Fibroblast of lung (primary cell): Measurements from ENCODE around the gene SMPD3. TPM values are rescaled to one million over a fixed set of nuclear protein-coding genes. Genes with fewer than 3 reads are reported as not detected.

Source experiments
- DNase-seq, 2 donors: peaks; one replicate each; pipeline versions ENCODE4 v3.0.0 to v3.0.0-alpha.2; 2010; ENCODE audit warnings: low read depth in 2 of 2
- H2AFZ ChIP-seq: 2 replicates; pipeline ENCODE4 v1.5.1; 2012; ENCODE audit warnings: low read length, control low read depth, inconsistent platforms
- H3K27ac ChIP-seq: 2 replicates; pipeline ENCODE4 v1.5.1; 2011; ENCODE audit warnings: low read length, control low read depth; ENCODE audit not compliant: insufficient read depth
- H3K27me3 ChIP-seq: 2 replicates; pipeline ENCODE4 v1.5.1; 2011; ENCODE audit warnings: mild to moderate bottlenecking, low read length; ENCODE audit not compliant: control insufficient read depth, insufficient read depth
- H3K36me3 ChIP-seq: 2 replicates; pipeline ENCODE4 v1.5.1; 2011; ENCODE audit warnings: low read length; ENCODE audit not compliant: control insufficient read depth, insufficient read depth
- H3K4me1 ChIP-seq: 2 replicates; pipeline ENCODE4 v1.5.1; 2011; ENCODE audit warnings: low read length; ENCODE audit not compliant: control insufficient read depth, insufficient read depth; ENCODE audit errors: extremely low read depth
- H3K4me2 ChIP-seq: 2 replicates; pipeline ENCODE4 v1.5.1; 2011; ENCODE audit warnings: low read length, control low read depth; ENCODE audit not compliant: insufficient read depth; ENCODE audit errors: extremely low read depth
- H3K4me3 ChIP-seq, 4 experiments: fragments of 200-600 bp in 1 of 4; sonication (generic) in 1 of 4; replicated peaks in 1 of 4; 2 replicates each; pipeline ENCODE4 v1.5.1; 2011 to 2016; ENCODE audit warnings: low read length in 4 of 4, low read depth in 3 of 4, mild to moderate bottlenecking in 3 of 4, control low read depth in 2 of 4, inconsistent platforms in 1 of 4, mixed read lengths in 1 of 4; ENCODE audit not compliant: insufficient read depth in 1 of 4; ENCODE audit errors: control extremely low read depth in 1 of 4
- H3K79me2 ChIP-seq: 2 replicates; pipeline ENCODE4 v1.5.1; 2012; ENCODE audit warnings: mild to moderate bottlenecking, low read length, inconsistent platforms; ENCODE audit not compliant: control insufficient read depth, insufficient read depth
- H3K9ac ChIP-seq: 2 replicates; pipeline ENCODE4 v1.5.1; 2011; ENCODE audit warnings: mild to moderate bottlenecking, low read length, control low read depth; ENCODE audit not compliant: insufficient read depth
- H3K9me3 ChIP-seq: 2 replicates; pipeline ENCODE4 v1.5.1; 2012; ENCODE audit warnings: low read depth, low read length; ENCODE audit not compliant: control insufficient read depth, insufficient read depth
- H4K20me1 ChIP-seq: 2 replicates; pipeline ENCODE4 v1.5.1; 2011; ENCODE audit warnings: low read length; ENCODE audit not compliant: control insufficient read depth, insufficient read depth; ENCODE audit errors: extremely low read depth
- CTCF ChIP-seq, 2 donors: IDR thresholded peaks in 1 of 2; conservative IDR thresholded peaks in 1 of 2; 1 replicate in 1 of 2; 2 replicates in 1 of 2; pipeline ENCODE4 v1.5.1; 2011 to 2012; ENCODE audit warnings: low read length in 2 of 2, control low read depth in 1 of 2, inconsistent platforms in 1 of 2, low read depth in 1 of 2, mild to moderate bottlenecking in 1 of 2
- EZH2 ChIP-seq: IDR thresholded peaks from 2 replicates; pipeline ENCODE4 v1.5.1; 2012; ENCODE audit warnings: low read length, control low read depth, mild to moderate bottlenecking; ENCODE audit errors: missing control alignments
- polyA plus RNA-seq, 2 donors: library from polyadenylated mRNA; depleted of rRNA in 1 of 2; stranded (reverse) in 1 of 2; unstranded in 1 of 2; fragments of >200 nt; gene quantifications; 2 replicates each; pipeline ENCODE4 v1.2.1, GENCODE V29; 2011 to 2012; ENCODE audit warnings: missing spikeins in 1 of 2
- total RNA-seq: library from RNA; depleted of rRNA; stranded (reverse); fragments of >200 nt; gene quantifications from 2 replicates; pipeline ENCODE4 v1.2.1, GENCODE V29; 2014

The SMPD3 gene
- total and polyA plus RNA-seq, 2 donors (not counting 1 experiment from before 2014, with no cell fraction given), result under 0.01 to 0.08 TPM

- Histone ChIP-seq H3K4me2 (no peak overlapping the region), H3K27ac (no peak overlapping the region)
These were observed 46.2 kb downstream of the SMPD3 start for GRCh38 chr16:68401871-68402747.

GRCh38 chr16:68400924-68401460 lies 47.3 kb downstream of the SMPD3 start:
- TF ChIP-seq CTCF (conservative IDR thresholded peaks at IDR 0.05 in 1 of 2, IDR thresholded peaks at IDR 0.05 in 1 of 2; ENCODE audit: low read depth in 1 of 2, low read length in 2 of 2), result no peak
- TF ChIP-seq EZH2, result no peak
- no peaks in the 10 kb centered on the region for H4K20me1 ChIP-seq
- no peak overlapping the region for H3K27ac ChIP-seq
- no peak overlapping the region for H3K4me3 ChIP-seq
- no peaks in the 10 kb centered on the region for H3K79me2 ChIP-seq
- no peaks in the 10 kb centered on the region for H3K9me3 ChIP-seq
- H3K27me3 ChIP-seq, result no peaks in the 10 kb centered on the region
- no peak for DNase-seq
- H3K4me2 ChIP-seq, result no peak overlapping the region
- H2AFZ ChIP-seq, result no peak overlapping the region
- H3K36me3 ChIP-seq, result no peaks in the 10 kb centered on the region
- H3K9ac ChIP-seq, result no peak overlapping the region
- no peaks in the 10 kb centered on the region for H3K4me1 ChIP-seq

More at GRCh38 chr16:68401871-68402747, 46.2 kb downstream of the SMPD3 start:
- no peak overlapping the region for H3K4me3 ChIP-seq
- H3K9me3 ChIP-seq, result no peaks in the 10 kb centered on the region
- no peak overlapping the region for H2AFZ ChIP-seq
- no peak overlapping the region for H3K9ac ChIP-seq
- DNase-seq, result peak; percentile 18 to 85
- TF ChIP-seq CTCF (conservative IDR thresholded peaks at IDR 0.05 in 1 of 2, IDR thresholded peaks at IDR 0.05 in 1 of 2; ENCODE audit: low read depth in 1 of 2, low read length in 2 of 2) (no peak), EZH2 (no peak)
- no peaks in the 10 kb centered on the region for H4K20me1 ChIP-seq
- H3K36me3 ChIP-seq, result no peaks in the 10 kb centered on the region
- H3K79me2 ChIP-seq, result no peaks in the 10 kb centered on the region
- H3K4me1 ChIP-seq, result no peaks in the 10 kb centered on the region
- no peaks in the 10 kb centered on the region for H3K27me3 ChIP-seq

- Histone ChIP-seq H3K79me2 (no peaks in the 10 kb centered on the region), H3K9me3 (no peaks in the 10 kb centered on the region), H3K4me2 (no peak overlapping the region), H3K4me3 (no peak overlapping the region), H2AFZ (no peak overlapping the region), H3K27ac (no peak overlapping the region), H3K4me1 (no peaks in the 10 kb centered on the region), H4K20me1 (no peaks in the 10 kb centered on the region), H3K9ac (no peak overlapping the region), H3K27me3 (no peaks in the 10 kb centered on the region), H3K36me3 (no peaks in the 10 kb centered on the region)
- DNase-seq, result no peak
- TF ChIP-seq EZH2 (no peak), CTCF (conservative IDR thresholded peaks at IDR 0.05 in 1 of 2, IDR thresholded peaks at IDR 0.05 in 1 of 2; ENCODE audit: low read depth in 1 of 2, low read length in 2 of 2) (no peak)
These were observed 48.0 kb downstream of the SMPD3 start for GRCh38 chr16:68400083-68400923.
